Ascending aorta (tissue), 2 donors: Measurements from ENCODE around the gene SYT1. TPM values are rescaled to one million over a fixed set of nuclear protein-coding genes. Genes with fewer than 3 reads are reported as not detected.

Experiments used
- DNase-seq, 2 donors: peaks; one replicate each; pipeline ENCODE4 v3.0.0-alpha.2; 2019; ENCODE audit warnings: low spot score in 2 of 2
- H3K27ac ChIP-seq, 2 donors: fragments of 200-600 bp; sonication (generic); one replicate each; pipeline ENCODE4 v1.5.1; 2016 to 2017; ENCODE audit warnings: mild to moderate bottlenecking in 1 of 2
- H3K27me3 ChIP-seq: fragments of 200-600 bp; sonication (generic); one replicate; pipeline ENCODE4 v1.5.1; 2017
- H3K36me3 ChIP-seq, 2 donors: fragments of 200-600 bp; sonication (generic); one replicate each; pipeline ENCODE4 v1.5.1; 2016
- H3K4me1 ChIP-seq, 2 donors: fragments of 200-600 bp; sonication (generic); one replicate each; pipeline ENCODE4 v1.5.1; 2016 to 2017; ENCODE audit warnings: mild to moderate bottlenecking in 1 of 2
- H3K4me3 ChIP-seq, 2 donors: fragments of 200-600 bp; sonication (generic); one replicate each; pipeline ENCODE4 v1.5.1; 2016 to 2017; ENCODE audit warnings: mild to moderate bottlenecking in 1 of 2
- H3K9me3 ChIP-seq, 2 donors: fragments of 200-600 bp; sonication (generic); one replicate each; pipeline ENCODE4 v1.5.1; 2016
- intact Hi-C: fragments of 100-400 bp; cut with DNase I; formaldehyde crosslinking; loops from one replicate; pipeline ENCODE4 v1.15.1; 2023
- total RNA-seq: library from RNA; depleted of rRNA; stranded (reverse); fragments of >200 nt; gene quantifications from one replicate; pipeline ENCODE4 v1.1.0, GENCODE V29; 2016
- TF ChIP-seq, protein P1 (sequence below), 3 experiments: fragments of 200-600 bp in 2 of 3; fragments of 450-650 bp in 1 of 3; sonication (generic) in 2 of 3; IDR thresholded peaks; one replicate each; pipeline ENCODE4 v1.5.1; 2016 to 2019; ENCODE audit warnings: antibody characterized with exemption in 3 of 3, mild to moderate bottlenecking in 1 of 3, moderate library complexity in 1 of 3

Gene SYT1
- total RNA-seq, 1 donor from 2014 or later: 0.64 TPM

- intact Hi-C loops: no loop called here
- TF ChIP-seq, protein P1, sequence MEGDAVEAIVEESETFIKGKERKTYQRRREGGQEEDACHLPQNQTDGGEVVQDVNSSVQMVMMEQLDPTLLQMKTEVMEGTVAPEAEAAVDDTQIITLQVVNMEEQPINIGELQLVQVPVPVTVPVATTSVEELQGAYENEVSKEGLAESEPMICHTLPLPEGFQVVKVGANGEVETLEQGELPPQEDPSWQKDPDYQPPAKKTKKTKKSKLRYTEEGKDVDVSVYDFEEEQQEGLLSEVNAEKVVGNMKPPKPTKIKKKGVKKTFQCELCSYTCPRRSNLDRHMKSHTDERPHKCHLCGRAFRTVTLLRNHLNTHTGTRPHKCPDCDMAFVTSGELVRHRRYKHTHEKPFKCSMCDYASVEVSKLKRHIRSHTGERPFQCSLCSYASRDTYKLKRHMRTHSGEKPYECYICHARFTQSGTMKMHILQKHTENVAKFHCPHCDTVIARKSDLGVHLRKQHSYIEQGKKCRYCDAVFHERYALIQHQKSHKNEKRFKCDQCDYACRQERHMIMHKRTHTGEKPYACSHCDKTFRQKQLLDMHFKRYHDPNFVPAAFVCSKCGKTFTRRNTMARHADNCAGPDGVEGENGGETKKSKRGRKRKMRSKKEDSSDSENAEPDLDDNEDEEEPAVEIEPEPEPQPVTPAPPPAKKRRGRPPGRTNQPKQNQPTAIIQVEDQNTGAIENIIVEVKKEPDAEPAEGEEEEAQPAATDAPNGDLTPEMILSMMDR (IDR thresholded peaks at IDR 0.05): no peak
- no peaks in the 10 kb centered on the region for H3K4me1 ChIP-seq
- no peaks in the 10 kb centered on the region for H3K36me3 ChIP-seq
- no peak overlapping the region for H3K27ac ChIP-seq
- H3K27me3 ChIP-seq: no peaks in the 10 kb centered on the region
- no peaks in the 10 kb centered on the region for H3K9me3 ChIP-seq
- no peak for DNase-seq
- no peak overlapping the region for H3K4me3 ChIP-seq
Measured at GRCh38 chr12:79252358-79253075, 387.9 kb downstream of the SYT1 start.

DNA sequence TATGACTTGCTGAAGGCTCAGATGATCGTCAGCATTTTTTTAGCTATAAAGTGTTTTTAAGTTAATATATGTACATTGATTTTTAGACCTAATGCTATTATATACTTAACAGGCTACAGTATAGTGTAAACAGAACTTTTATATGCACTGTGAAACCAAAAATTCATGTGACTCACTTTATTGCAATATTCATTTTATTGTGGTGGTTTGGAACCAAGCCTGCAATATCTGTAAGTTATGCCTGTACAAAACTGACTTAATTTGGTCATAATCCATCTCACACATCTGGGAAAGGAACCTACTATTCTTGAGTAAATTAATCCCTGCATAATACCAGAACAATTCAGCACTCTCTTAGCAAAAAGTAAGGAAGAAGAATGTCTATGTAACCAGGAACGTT, 390.7 kb downstream of the SYT1 start:
- intact Hi-C loops: no loop called here
- Histone ChIP-seq H3K27ac (no peak overlapping the region), H3K4me3 (no peak overlapping the region), H3K9me3 (no peaks in the 10 kb centered on the region), H3K4me1 (no peaks in the 10 kb centered on the region), H3K36me3 (no peaks in the 10 kb centered on the region), H3K27me3 (no peaks in the 10 kb centered on the region)
- TF ChIP-seq, protein P1 (IDR thresholded peaks at IDR 0.05): no peak
- no peak for DNase-seq

DNA sequence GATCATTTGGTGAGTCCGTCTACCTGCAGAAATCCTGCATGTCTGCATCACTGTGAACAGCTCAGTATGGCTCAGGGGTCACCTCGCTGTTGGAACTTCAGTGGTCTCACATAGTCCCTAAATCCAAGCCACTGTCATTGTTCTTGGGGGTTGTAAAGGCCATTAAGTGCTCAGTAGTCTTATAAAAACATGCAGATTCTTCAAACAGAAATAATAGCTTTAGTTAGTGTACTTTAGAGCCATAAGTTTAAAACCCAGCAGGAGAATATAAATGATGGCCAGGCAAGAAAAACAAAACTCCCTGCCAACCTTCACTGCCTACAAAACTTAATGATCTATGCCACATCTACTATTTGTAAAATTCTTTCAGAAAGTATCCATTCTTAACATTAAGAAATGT, 396.3 kb downstream of the SYT1 start:
- Histone ChIP-seq H3K4me3 (no peak overlapping the region), H3K9me3 (no peaks in the 10 kb centered on the region), H3K27me3 (no peaks in the 10 kb centered on the region), H3K4me1 (no peaks in the 10 kb centered on the region), H3K36me3 (no peaks in the 10 kb centered on the region), H3K27ac (no peak overlapping the region)
- TF ChIP-seq, protein P1 (IDR thresholded peaks at IDR 0.05): no peak
- DNase-seq: no peak
- intact Hi-C loops: no loop called here

DNA sequence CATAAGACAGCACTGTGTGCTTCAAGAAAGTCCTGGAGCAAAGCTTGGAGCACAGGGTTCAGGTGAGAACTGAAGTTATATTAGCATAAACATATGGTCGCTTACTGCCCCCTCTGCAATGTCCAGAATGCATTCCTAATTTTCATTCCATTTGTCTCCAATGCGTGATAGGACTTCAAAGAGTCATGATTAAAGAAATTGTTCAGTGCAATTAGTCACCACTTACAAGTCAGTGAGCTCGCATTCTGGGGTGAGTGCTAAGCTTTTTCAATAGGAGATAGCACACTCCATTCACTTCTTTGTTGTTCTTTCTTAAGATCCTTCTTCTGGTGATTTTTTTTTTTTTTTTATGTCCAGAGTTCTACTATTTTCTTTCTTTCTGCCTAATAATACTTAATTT, 398.4 kb downstream of the SYT1 start:
- TF ChIP-seq, protein P1 (IDR thresholded peaks at IDR 0.05): no peak
- Histone ChIP-seq H3K27ac (no peak overlapping the region), H3K27me3 (no peaks in the 10 kb centered on the region), H3K9me3 (no peaks in the 10 kb centered on the region), H3K4me3 (no peak overlapping the region), H3K4me1 (no peaks in the 10 kb centered on the region), H3K36me3 (no peaks in the 10 kb centered on the region)
- intact Hi-C loops: no loop called here
- no peak for DNase-seq

GRCh38 chr12:79266343-79267144, 402.0 kb downstream of the SYT1 start:
- intact Hi-C loops: no loop called here
- TF ChIP-seq, protein P1 (IDR thresholded peaks at IDR 0.05): no peak
- Histone ChIP-seq H3K27ac (no peak overlapping the region), H3K9me3 (no peaks in the 10 kb centered on the region), H3K4me3 (no peak overlapping the region), H3K27me3 (no peaks in the 10 kb centered on the region), H3K36me3 (no peaks in the 10 kb centered on the region), H3K4me1 (no peaks in the 10 kb centered on the region)
- no peak for DNase-seq
